OCI-LY1 (cell line): ENCODE data around the gene EFCAB7.

Experiments used
- EZH2 ChIP-seq: fragments of 200-600 bp; sonication (generic), shearing (Covaris generic); IDR thresholded peaks from 2 replicates; pipeline ENCODE4 v1.8.0; 2017; ENCODE audit warnings: borderline replicate concordance, mixed run types, mild to moderate bottlenecking, antibody characterized with exemption, low read length, moderate library complexity, mixed read lengths
- TF ChIP-seq, protein P1 (sequence below): fragments of 200-600 bp; sonication (generic), shearing (Covaris generic); IDR thresholded peaks from 2 replicates; pipeline ENCODE4 v1.5.1; 2017; ENCODE audit warnings: mild to moderate bottlenecking, antibody characterized with exemption, low read length, moderate library complexity, mixed read lengths

DNA sequence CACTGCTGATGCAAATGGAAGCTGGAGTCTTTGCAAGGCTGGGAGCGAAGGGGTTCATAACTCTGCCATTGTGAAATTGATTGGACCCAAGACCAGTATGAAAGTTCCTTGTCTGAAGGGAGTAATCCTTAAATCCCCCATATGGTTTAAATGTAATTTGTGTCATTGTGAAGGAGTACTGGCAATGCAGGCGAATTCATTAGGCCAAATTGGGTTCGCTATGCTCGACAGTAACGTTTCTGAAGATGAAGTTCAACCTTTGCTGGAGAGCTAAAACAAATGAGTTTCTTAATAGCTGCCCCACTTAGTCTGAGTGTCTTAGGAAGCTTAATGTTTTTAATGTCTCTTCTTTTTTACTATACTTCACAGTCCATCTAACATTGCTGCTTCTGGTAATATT, 97.3 kb downstream of the EFCAB7 start:
- TF ChIP-seq, protein P1, sequence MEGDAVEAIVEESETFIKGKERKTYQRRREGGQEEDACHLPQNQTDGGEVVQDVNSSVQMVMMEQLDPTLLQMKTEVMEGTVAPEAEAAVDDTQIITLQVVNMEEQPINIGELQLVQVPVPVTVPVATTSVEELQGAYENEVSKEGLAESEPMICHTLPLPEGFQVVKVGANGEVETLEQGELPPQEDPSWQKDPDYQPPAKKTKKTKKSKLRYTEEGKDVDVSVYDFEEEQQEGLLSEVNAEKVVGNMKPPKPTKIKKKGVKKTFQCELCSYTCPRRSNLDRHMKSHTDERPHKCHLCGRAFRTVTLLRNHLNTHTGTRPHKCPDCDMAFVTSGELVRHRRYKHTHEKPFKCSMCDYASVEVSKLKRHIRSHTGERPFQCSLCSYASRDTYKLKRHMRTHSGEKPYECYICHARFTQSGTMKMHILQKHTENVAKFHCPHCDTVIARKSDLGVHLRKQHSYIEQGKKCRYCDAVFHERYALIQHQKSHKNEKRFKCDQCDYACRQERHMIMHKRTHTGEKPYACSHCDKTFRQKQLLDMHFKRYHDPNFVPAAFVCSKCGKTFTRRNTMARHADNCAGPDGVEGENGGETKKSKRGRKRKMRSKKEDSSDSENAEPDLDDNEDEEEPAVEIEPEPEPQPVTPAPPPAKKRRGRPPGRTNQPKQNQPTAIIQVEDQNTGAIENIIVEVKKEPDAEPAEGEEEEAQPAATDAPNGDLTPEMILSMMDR = no peak
- TF ChIP-seq EZH2 = no peak
